NB4 (cell line): Measurements from ENCODE around the gene LRRC63.

Experiments
- CTCF ChIP-seq: IDR thresholded peaks from one replicate; pipeline ENCODE4 v1.5.1; 2012; ENCODE audit warnings: low read depth, low read length
- MYC ChIP-seq: IDR thresholded peaks from 2 replicates; pipeline ENCODE4 v1.6.1; 2011; ENCODE audit warnings: low read depth, low read length
- POLR2A ChIP-seq: IDR thresholded peaks from 2 replicates; pipeline ENCODE4 v1.6.1; 2011; ENCODE audit warnings: mild to moderate bottlenecking; ENCODE audit not compliant: insufficient read length; ENCODE audit errors: extremely low read depth

DNA sequence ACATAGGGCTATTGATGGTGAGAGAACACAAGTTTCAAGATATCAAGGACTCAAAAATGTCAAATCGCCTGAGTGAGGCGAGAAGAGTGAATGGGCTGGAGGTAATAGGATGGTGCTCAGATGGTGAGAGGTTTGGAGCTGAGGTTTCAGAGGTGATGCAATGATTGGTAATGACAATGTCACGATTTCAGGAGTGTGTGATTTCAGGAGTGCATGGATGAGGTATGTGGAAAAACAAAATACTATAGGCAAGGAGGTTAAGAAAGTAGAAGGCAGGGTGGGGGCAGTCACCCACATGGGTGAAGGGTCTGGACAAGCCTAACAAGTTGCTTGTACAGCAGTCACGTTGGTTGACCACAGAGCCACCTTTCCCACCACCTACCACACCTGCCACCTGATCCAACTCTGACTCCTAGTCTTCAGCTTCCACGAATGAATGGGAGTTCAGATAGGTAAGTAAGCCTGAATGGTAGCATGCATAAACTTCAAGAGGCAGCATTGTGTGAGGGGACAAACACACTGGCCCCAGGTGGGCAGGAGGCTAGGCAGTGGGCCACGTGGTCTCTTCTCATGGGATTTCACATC, 103.9 kb downstream of the LRRC63 start:
- no peak for TF ChIP-seq CTCF
- TF ChIP-seq MYC = no peak
- TF ChIP-seq POLR2A = no peak
